ENCODE measurements around the gene IL15.

GRCh38 chr4:141697116-141697515, 60.7 kb downstream of the IL15 start:
- TF ChIP-seq CTCF (IDR thresholded peaks at IDR 0.05) (no peak), RCOR1 (IDR thresholded peaks at IDR 0.05; ENCODE audit: low read depth, low read length) (no peak), ESRRA (IDR thresholded peaks at IDR 0.05; ENCODE audit: borderline replicate concordance, low read length) (no peak), EHMT2 (IDR thresholded peaks at IDR 0.05; ENCODE audit: low read depth) (no peak), POLR2A (IDR thresholded peaks at IDR 0.05; ENCODE audit: low read length) (no peak), CHD2 (IDR thresholded peaks at IDR 0.05; ENCODE audit: low read length, partially characterized antibody) (no peak), ELK1 (IDR thresholded peaks at IDR 0.05; ENCODE audit: low read depth, low read length) (no peak), JUN (IDR thresholded peaks at IDR 0.05) (no peak), EP300 (IDR thresholded peaks at IDR 0.05) (no peak), MAFK (IDR thresholded peaks at IDR 0.05; ENCODE audit: partially characterized antibody) (no peak), MAX (IDR thresholded peaks at IDR 0.05) (no peak), REST (IDR thresholded peaks at IDR 0.05) (no peak), PBX3 (IDR thresholded peaks at IDR 0.05) (no peak), HDAC2 (IDR thresholded peaks at IDR 0.05) (no peak)

Measured in A549 (cell line).